IPS DF 6.9 (cell line): ENCODE data around the gene SOWAHC.

Source experiments
- DNase-seq: peaks from one replicate; pipeline ENCODE4 v3.0.0-alpha.2; 2013; ENCODE audit warnings: low read depth, low spot score
- H3K27ac ChIP-seq: one replicate; pipeline ENCODE4 v1.5.1; 2013; ENCODE audit warnings: low read length, control low read depth
- H3K27me3 ChIP-seq: 2 replicates; pipeline ENCODE4 v1.6.1; 2013; ENCODE audit warnings: mild to moderate bottlenecking, low read length; ENCODE audit not compliant: control insufficient read depth, insufficient read depth
- H3K36me3 ChIP-seq: 2 replicates; pipeline ENCODE4 v1.6.1; 2013; ENCODE audit warnings: low read length; ENCODE audit not compliant: control insufficient read depth, insufficient read depth
- H3K4me1 ChIP-seq: 2 replicates; pipeline ENCODE4 v1.6.1; 2013; ENCODE audit warnings: low read length; ENCODE audit not compliant: control insufficient read depth, insufficient read depth
- H3K4me3 ChIP-seq: 2 replicates; pipeline ENCODE4 v1.5.1; 2013; ENCODE audit warnings: mild to moderate bottlenecking, low read length
- H3K9me3 ChIP-seq: 2 replicates; pipeline ENCODE4 v1.6.1; 2013; ENCODE audit warnings: low read length, inconsistent platforms; ENCODE audit not compliant: control insufficient read depth, insufficient read depth
- WGBS: extraction: QIAGEN DNeasy Blood & Tissue Kit; methylation state at CpG from one replicate; pipeline ENCODE4 v1.1.7; 2013; ENCODE audit warnings: mixed read lengths, missing lambda C conversion rate; ENCODE audit not compliant: insufficient read length, insufficient coverage; 5-methylcytosine and 5-hydroxymethylcytosine counted together

Gene SOWAHC

GRCh38 chr2:109663721-109664120, 49.6 kb downstream of the SOWAHC start:
- Histone ChIP-seq H3K27me3 (no peaks in the 10 kb centered on the region), H3K4me3 (no peak overlapping the region), H3K27ac (no peak overlapping the region), H3K9me3 (no peaks in the 10 kb centered on the region), H3K36me3 (no peaks in the 10 kb centered on the region), H3K4me1 (peaks cover 3% of the 10 kb centered on the region; the same call in 1 of the 2 replicates)
- WGBS, result no CpG with 5 or more reads among the region's 4 CpGs
- no peak for DNase-seq

GRCh38 chr2:109666466-109666865, 52.3 kb downstream of the SOWAHC start:
- no peak overlapping the region for H3K4me3 ChIP-seq
- no peaks in the 10 kb centered on the region for H3K9me3 ChIP-seq
- no peaks in the 10 kb centered on the region for H3K36me3 ChIP-seq
- H3K4me1 ChIP-seq, result no peaks in the 10 kb centered on the region
- no peaks in the 10 kb centered on the region for H3K27me3 ChIP-seq
- no peak for DNase-seq
- no CpG with 5 or more reads among the region's 1 CpG for WGBS
- H3K27ac ChIP-seq, result no peak overlapping the region
